HS-5 (cell line): ENCODE measurements around the gene TMEM120A.
"Not testable (repeated sequence)": the region's sequence is repeated elsewhere in the genome, so short reads cannot be mapped to it uniquely, and the experiment has no call there.

ENCODE experiments used
- DNase-seq: peaks from one replicate; pipeline ENCODE4 v3.0.0-alpha.2; 2012; ENCODE audit warnings: low read depth

Gene TMEM120A

DNA sequence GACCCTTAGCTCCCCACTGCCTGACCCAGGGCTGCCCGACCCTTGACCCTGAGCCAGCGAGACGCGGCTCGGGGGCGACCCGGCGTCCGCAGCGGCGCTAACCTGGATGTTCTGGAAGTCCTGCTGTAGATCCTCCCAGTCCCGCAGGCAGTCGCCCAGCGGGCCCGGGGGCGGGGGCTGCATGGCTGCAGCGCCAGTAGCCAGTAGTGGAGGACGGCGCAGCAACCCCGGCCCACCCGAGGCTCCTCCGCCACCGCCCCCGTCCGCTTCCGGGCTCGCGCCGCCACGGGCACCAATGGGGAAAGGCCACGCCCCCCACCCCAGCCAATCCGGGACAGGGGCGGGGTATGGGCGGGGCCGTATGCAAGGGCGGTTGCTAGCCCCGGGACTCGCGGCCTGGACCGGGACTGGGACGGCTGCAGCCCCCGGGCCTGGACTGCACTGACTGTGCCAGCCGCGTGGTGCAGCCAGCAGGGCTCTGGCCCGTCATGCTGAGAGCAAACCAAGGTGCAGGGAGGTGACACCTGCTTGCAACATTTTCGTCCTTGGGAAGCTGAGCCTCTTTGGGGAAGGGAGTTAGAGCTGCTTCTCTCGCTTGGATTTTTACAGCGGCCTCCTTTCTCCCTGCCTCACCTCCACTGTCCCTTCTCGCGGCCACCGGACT is at the start of gene TMEM120A:
TMEM120A (minus strand) TSS at position 208 of the 664 bp plus-strand sequence; CDS start at position 183, 25 bp downstream.
- peak; percentile 33 for DNase-seq

DNA sequence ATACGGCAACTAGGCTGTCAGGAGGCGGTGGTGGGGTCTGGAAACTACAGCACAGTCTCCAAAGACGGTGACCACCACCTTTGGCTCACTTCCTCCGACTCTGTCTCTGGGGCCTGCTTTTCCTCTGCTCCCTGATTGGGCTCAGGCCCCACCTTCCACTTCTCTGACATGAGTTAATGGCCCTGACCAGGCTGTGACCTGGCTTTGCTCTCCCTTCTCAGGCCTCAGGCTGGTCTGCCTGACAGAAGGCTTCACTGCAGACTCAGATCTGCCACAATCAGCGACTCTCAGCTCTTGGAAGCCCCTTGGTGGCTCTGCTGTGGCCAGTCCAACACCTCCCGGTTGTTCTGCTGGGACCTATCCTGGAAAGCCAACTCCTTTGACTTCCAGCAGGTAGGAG is 45.7 kb upstream of the TMEM120A start:
- DNase-seq = no peak

DNA sequence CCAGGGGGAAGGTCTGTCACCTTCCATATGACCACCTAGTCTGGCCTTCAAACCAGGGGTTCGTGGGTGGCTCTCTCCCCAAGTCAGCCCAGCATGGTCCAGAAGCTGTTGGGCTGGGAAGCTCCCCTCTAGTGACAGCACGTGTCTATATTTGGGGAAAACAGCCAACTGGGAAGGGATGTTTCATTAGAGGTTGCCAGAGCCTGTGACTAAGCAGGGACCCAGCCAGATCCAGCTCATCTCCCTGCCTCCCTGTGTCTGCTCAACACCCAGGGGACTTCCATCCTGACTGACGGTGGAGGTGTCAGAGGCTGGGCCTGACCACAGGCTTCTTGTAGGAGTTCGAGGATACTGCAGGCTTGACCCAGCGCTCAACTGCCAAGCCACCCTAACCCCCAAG is 42.9 kb upstream of the TMEM120A start:
- peak; percentile 42 for DNase-seq

DNA sequence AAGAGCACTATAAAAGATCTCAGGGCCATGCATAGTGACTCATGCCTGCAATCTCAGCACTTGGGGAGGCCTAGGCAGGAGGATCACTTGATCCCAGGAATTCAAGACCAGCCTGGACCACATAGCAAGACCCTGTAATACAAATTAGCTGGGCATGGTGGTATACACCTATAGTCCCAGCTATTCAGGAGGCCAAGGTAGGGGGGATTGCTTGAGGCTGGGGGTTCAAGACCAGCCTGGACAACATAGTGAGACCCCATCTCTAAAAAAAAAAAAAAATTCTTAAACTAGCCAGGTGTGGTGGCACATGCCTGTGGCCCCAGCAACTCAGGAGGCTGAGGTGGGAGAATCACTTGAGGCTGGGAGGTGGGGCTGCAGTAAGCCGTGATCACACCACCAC is 37.6 kb upstream of the TMEM120A start:
- DNase-seq = no peak

DNA sequence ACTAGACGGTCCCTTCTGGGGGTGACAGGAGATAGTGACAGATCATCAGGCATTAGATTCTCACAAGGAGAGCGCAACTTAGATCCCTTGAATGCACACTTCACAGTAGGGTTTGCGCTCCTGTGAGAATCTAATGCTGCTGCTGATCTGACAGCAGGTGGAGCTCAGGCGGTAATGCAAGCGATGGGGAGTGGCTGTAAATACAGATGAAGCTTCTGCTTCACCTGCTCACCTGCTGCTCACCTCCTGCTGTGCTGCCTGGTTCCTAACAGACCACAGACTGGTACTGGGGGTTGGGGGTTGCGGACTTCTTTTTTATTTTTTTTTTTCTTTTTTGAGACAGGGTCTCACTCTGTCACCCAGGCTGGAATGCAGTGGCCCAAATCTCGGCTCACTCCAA is 35.3 kb upstream of the TMEM120A start:
- DNase-seq = not testable (repeated sequence)

DNA sequence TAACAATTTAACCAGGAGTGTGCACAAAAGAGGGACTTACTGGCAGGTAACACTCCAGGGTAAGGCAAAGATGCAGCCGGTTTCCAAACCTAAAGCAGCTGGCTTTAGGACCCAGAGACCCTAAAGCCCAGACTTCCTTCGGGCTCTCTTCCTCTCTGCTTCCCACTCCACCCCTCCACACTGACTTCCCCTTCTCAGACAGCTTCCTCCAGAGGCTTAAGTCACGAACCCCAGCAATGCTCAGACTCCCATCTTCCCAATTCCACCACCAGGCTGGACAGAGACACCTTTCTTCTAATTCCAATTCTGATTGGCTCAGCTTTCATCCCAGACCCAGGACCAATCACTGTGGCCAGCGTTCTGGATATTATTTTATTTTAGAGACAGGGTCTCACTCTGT is 28.6 kb upstream of the TMEM120A start:
- no peak for DNase-seq

DNA sequence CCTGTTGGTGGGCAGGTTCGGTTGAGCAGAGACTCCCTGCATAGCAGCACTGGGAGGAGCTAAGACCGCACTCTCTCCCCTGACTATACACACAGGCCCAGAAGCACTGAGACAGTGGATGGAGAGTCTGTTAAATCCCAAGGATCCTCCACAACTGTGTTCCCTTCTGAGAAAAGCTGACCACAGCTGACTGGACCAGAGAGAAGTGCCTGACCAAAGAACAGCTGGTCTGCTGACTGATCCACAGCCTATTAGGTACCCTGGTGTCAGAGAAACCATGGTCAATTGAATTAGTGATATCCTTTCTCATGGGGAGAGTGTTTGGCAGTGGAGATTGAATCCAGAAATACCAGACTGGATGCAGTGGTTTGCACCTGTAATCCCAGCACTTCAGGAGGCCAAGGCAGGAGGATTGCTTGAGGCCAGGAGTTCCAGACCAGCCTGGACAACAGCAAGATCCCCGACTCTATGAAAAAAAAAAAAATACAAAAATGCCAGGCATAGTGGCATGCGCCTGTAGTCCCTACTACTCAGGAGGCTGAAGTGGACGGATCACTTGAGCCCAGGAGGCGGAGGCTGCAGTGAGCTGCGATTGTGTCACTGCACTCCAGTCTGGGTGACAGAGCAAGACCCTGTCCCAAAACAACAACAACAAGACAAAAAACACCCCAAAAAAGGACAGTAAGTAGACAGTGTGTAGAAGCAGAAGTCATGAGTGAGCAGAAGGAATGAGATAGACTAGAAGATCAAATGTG is 27.8 kb upstream of the TMEM120A start:
- DNase-seq = no peak

DNA sequence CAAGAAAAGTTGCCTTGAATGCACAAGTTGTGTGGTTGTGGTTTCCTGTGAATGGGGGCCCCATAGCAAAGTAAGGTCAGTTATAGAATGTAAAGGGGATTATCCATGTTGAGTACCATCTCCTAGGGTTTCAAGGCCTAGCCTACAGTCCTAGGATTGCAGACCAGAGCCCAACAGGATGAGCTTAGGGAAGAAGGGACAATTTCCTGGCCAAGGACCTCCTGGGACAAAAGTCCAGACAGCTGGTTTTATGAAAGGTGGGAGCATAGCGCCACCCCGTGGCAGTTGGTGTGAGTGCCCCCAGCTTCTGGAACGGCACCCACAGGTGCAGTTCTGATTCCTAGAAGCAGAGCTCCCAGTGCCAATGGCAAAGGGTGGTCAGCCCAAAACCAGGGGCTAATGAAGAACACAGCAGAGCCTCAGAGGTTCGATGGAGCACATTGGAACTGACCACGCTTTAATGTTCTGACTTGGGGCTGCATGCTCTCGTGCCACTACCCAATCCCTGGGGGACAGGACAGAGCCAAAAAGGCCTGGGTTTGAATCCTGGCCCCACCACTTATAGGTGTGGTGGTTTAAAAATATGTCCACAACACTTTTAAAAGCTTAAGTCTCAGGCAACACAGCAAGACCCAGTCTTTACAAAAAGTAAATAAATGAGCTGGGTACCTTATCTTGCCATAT is 25.8 kb upstream of the TMEM120A start:
- DNase-seq = peak; percentile 4

DNA sequence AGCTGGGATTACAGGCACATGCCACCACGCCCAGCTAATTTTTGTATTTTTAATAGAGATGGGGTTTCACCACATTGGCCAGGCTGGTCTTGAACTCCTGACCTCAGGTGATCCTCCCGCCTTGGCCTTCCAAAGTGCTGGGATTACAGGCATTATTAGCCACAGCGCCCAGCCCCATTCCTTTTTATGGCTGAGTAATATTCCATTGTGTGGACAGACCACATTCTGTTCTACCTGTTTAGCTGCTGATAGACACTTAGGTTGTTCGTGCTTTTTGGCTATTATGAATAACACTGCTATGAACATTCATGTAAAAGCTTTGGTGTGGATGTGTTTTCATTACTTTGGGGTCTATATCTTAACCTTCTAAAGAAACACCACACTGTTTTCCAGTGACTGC is 24.1 kb upstream of the TMEM120A start:
- DNase-seq = not testable (repeated sequence)

DNA sequence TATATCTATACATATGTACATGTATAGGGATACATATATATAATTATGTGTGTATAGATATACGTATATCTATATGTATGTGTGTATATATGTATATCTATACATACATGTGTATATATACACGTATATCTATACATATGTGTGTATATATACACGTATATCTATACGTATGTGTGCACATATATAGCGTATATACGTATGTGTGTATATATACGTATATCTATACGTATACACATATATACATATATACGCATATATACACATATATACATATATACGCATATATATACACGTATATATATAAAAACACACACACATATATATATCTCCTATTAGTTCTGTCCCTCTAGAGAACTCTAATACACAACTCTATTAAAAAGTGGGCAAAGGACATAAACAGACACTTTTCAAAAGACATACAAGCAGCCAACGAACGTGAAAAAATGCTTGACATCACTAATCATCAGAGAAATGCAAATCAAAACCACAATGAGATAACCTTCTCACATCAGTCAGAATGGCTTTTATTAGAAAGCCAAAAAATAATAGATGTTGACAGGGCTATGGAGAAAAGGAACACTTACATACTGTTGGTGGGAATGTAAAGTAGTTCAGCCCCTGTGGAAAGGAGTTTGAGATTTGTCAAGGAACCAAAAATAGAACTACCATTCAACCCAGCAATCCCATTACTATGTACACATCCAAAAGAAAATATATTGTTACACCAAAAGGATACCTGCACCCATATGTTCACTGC is 22.0 kb upstream of the TMEM120A start:
- no peak for DNase-seq

DNA sequence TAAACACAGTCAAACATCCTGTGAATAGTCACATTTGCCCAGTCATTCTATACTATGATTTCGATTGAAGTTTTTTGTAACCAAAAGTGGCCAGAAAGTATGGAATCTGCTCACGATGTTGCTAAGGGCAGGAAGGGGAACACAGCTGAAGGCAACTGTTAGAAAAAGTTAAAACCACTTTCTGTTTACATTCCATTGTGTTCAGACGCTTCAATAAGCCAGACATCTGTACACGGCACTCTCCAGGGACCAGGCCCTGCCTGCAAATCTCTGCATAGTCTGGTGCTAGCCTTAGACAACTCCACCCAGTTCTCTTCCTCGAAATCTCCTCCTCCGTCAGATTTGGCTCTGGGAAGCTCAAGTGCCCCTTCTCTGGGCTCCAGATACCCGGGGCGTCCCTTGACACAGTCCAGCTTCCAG is 17.1 kb upstream of the TMEM120A start:
- DNase-seq = no peak

DNA sequence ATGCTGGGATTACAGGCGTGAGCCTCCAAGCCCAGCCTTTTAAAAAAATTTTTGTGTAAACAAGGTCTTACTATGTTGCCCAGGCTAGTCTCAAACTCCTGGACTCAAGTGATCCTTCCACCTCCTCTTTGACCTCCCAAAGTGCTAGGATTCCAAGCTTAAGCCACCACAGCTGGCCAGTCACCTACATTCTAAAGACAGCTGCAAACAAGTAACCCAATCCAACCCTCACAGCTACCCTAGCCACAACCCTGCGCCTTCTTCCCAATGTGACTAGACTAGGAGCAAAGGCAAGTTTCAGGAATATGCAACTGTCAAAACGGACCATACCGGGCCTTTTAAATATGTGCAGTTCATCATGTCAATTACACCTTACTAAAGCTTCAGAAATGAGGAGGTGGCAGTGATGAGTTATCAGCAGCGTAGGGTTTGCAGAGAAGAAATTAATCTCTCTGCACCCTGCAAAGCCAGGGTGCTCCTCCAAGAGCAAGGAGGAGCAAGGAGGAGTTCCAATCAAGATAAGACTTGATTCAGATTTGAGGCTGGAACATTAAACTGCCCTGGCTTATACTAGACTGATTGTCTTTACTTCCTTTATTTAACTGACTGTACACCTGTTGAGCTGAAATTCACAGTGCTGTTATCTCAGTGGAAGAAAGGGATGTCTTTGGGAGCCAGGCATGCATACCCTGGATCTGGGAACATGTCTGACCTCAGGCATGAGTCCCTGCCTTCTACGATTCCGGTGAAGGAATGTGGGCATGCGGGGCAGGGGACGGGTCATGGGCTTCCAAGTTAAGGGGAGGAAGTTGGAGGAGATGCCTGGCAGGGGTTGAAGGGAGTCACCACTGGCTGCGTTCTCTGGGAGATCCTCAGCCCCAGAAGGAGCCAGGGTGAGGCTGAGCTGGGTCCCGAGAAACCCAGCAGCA is 15.5 kb upstream of the TMEM120A start:
- no peak for DNase-seq

DNA sequence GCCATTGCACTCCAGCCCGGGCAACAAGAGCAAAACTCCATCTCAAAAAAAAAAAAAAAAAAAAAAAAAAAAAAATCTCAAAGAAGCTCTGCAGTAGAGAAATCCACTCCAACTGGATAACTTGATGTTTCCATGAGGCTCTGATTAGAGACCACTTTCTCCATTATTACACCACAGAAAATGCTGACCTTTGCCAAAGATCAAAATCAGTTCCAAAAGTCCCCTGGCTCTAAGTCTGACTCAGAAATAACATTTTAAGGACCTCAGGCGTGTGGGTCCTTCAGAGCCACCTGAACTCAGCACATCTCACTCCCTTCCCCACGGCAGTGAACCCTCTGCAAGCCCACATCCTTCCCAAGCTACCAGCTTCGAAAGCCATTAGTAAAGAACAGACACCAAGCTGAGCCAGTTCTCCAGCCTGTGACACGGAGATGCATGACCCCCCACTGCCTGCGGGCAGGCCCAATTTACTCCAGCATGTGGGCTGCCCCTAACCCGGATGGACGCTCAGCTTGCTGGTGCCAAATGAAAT is 13.8 kb upstream of the TMEM120A start:
- DNase-seq = no peak

DNA sequence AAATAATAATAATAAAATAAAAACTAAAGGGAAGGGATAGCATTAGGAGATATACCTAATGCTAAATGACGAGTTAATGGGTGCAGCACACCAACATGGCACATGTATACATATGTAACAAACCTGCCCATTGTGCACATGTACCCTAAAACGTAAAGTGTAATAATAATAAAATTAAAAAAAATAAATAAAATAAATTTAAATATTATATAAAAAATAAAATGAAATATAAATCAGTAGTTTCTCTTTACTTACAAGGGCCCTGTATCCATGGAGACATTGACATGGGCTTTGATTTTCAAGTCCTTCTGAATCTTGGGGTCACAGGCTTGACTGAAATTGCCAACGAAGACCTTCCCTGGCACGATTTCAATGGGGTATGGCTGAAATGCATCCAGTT is 10.6 kb upstream of the TMEM120A start:
- not testable (repeated sequence) for DNase-seq

DNA sequence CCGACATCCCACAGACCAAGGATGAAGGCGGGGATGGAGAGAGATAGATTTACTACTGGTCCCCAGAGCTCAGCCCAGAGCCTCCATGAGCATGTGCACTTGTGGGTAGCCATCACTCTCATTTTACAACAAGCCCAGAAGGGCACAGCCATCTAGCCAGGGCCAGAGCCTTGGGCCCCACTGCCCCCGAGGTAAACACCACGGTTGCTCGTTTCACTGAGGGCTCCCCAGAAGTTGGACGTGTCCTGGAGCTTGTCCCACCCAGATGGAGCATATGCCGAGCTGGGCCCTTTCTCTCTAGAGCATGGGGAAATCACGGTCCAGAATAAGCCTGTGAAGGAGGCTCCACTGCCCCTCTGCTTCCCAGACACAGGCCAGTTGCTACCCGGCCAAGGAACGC is 9.0 kb upstream of the TMEM120A start:
- no peak for DNase-seq

DNA sequence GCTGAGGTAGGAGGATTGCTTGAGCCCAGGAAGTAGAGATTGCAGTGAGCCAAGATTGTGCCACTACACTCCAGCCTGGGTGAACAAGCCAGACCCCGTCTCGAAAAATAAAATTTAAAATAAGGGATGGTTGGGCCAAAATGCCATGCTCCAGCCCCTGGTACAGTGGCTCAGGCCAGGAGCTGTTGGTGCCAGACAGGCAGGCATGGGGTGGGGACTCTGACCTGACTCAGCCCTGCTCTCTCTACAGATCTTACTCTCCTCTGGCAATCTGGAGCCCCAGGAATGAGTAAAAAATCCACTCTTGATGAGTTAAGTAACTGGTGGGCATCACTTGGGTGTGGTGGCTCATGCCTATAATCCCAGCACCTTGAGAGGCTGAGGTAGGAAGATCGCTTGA is 8.4 kb upstream of the TMEM120A start:
- no peak for DNase-seq

DNA sequence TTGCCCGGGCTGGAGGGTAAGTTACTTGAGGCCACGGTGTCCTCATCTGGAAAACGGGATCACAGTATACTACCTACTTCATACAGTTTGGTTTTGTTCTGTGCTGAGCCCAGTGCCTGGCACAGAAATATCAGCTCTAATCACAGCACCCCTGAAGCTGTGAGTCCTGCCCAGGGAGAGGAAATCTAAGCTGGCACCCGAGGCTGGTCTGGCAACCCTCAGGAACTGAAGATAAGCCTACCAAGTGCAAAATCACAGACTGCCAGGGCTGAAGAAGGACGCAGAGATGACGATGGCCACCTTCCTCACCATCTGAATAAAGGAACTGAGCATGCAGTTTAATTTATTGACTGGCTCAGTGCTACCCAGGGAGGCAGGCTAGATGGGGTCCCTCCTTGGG is 7.7 kb upstream of the TMEM120A start:
- no peak for DNase-seq

DNA sequence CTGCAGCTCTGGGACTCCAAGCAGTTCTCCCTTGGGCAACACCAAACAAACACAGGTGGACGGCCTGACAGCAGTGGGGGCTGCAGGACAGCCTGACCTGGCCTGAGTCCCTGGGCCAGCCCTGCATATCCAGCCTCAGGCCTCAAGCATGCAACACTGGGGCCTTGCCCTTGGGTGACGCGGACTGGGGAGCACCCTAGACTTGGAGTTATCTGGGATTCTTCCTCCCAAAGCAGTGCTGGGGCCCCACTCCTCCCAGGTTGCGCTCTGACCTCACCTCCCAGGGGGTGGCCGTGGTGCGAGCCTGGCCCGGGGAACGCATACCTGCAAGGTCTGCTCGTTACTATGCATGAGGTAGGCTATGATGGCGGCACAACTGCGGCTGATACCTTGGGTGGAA is 6.2 kb upstream of the TMEM120A start:
- no peak for DNase-seq

DNA sequence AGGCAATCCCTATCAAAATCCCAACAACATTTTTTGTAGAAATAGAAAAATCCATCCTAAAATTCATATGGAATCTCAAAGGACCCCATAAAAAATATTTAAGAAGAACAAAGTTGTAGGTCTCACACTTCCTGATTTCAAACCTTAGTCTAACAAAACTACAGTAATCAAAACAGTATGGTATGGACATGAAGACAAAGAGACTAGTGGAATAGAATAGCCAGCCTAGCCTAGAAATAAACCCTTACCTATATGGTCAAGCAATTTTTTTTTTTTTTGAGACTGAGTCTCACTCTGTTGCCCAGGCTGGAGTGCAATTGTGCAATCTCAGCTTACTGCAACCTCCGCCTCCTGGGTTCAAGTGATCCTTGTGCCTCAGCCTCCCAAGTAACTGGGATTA is 3.6 kb upstream of the TMEM120A start:
- DNase-seq = no peak

DNA sequence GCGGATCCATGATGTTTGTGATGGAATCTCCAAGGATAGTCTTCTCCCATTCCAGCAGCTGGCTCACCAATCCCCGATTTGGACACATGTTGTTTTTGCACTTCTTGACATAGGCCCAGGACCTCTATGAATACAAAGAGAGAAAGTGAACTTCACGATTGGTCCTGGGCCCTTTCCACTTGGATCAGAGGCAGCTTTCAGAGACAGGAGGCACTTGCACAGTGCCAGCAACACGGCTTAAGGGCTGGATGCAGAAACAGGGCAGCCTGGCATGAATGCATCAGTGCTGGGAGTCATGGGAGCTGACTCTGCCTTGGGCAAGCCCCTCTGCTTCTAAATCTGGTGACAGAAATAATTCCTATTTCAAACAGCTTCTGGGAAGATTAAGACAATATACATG is 2.1 kb upstream of the TMEM120A start:
- no peak for DNase-seq

DNA sequence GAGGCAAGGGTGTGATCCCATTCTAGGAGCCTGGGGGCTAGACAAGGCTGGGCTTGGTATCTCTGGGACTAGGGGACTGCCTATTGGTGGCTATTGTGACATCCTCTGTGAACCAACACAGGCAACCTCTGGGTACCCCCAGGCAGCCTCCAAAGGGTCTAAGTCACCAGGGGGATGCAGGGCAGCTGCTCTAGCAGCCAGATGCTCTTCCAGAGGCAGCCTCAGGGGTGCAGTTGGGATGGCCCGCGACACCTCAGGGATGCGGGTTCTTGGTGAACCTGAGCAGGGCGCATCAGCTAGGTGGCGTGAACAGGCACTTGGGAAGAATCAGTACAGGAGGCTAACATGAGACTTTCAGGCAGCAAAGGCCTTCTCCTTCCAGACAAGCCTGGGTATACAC is 1.6 kb upstream of the TMEM120A start:
- no peak for DNase-seq
